ENCODE data around the gene ARMC8. TPM values are rescaled to one million over a fixed set of nuclear protein-coding genes. Genes with fewer than 3 reads are reported as not detected.

ARMC8 gene
- total and polyA plus RNA-seq, 2 of the 8 experiments (the other 6 are each of a cell fraction or from before 2014, with no cell fraction given), result 47.3 to 58.5 TPM

DNA sequence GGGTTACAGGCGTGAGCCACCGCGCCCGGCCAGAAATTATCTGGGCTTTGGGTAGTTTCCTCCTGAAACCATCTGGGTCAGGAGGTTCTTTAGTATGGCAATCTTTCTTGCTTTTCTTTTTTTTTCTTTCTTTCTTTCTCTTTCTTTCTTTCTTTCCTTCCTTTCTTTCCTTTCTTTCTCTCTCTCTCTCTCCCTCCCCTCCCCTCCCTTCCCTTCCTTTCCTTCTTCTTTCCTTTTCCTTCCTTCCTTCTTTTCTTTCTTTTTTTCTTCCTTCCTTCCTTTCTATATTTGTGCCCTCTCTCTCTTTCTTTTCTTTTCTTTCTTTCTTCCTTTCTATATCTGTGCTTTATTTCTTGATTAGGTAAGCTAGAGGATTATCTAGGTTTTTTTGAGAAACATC lies 29.4 kb upstream of the ARMC8 start:
- H3K4me3 ChIP-seq (ENCODE audit: extremely low read depth in 1 of 4, insufficient read depth in 2 of 4, low read depth in 3 of 4, low read length in 4 of 4), result no peak overlapping the region
- no peak overlapping the region for H3K27ac ChIP-seq (ENCODE audit: low read depth, low read length)
- H3K79me1 ChIP-seq (ENCODE audit: low read depth, low read length), result no peaks in the 10 kb centered on the region
- no peak overlapping the region for H3K9ac ChIP-seq (replicated peaks in 1 of 4; ENCODE audit: extremely low read depth in 1 of 4, low read depth in 3 of 4, low read length in 3 of 4)
- ChIA-PET POLR2A (ENCODE audit: partially characterized antibody) (interaction anchor here (1.2 kb wide), 1 partner anchor 16 kb away, joined by 4 read pairs; no protein-coding TSS in a partner anchor), CTCF (ENCODE audit: partially characterized antibody) (interaction anchor here (0.6 to 1.2 kb wide), 3 partner anchors 9 to 113 kb away, joined by 3 to 7 read pairs (median 3); no protein-coding TSS in a partner anchor)
- H3K79me2 ChIP-seq (ENCODE audit: control insufficient read depth in 1 of 2, insufficient read depth in 2 of 2, low read length in 2 of 2), result no peaks in the 10 kb centered on the region
- no peaks in the 10 kb centered on the region; a peak in 1 of 4 replicates for H3K9me3 ChIP-seq (ENCODE audit: insufficient read depth in 2 of 2, low read depth in 1 of 2, low read length in 1 of 2)
- H3K14ac ChIP-seq (ENCODE audit: insufficient read length), result no peak overlapping the region
- TF ChIP-seq RXRA (IDR thresholded peaks at IDR 0.05; ENCODE audit: insufficient read depth, low read depth, low read length) (no peak), SUZ12 (IDR thresholded peaks at IDR 0.05; ENCODE audit: low read length) (no peak), CBX5 (IDR thresholded peaks at IDR 0.05; ENCODE audit: low read depth, low read length) (no peak), RNF2 (IDR thresholded peaks at IDR 0.05; ENCODE audit: borderline replicate concordance, low read depth, low read length, missing control alignments, poor library complexity, severe bottlenecking) (no peak), CREB1 (IDR thresholded peaks at IDR 0.05) (no peak)
- H3K4ac ChIP-seq (replicated peaks; ENCODE audit: insufficient read length, low read depth, low read length), result no peak overlapping the region
- no peak overlapping the region for H3K56ac ChIP-seq (replicated peaks; ENCODE audit: insufficient read length, low read depth, low read length)
- H3K23ac ChIP-seq (ENCODE audit: insufficient read length), result no peak overlapping the region
- no peaks in the 10 kb centered on the region for H3K4me1 ChIP-seq (replicated peaks in 1 of 4; ENCODE audit: control insufficient read depth in 3 of 4, insufficient read depth in 4 of 4, low read length in 3 of 4)
- no peak overlapping the region for H3K18ac ChIP-seq (ENCODE audit: extremely low read depth, low read length)
- peaks cover under 1 to 12% (median 9%) of the 10 kb centered on the region in 4 experiments; a peak in 5 of 8 replicates for H3K36me3 ChIP-seq (ENCODE audit: control insufficient read depth in 2 of 4, insufficient read depth in 4 of 4, low read length in 3 of 4)
- no peak overlapping the region for H2AFZ ChIP-seq (ENCODE audit: low read length)
- DNase-seq (ENCODE audit: low read depth in 1 of 2, low spot score in 2 of 2) (no peak), FAIRE-seq (no peak)
- no peak overlapping the region for H2BK15ac ChIP-seq (ENCODE audit: low read length)
- H4K91ac ChIP-seq (replicated peaks; ENCODE audit: insufficient read length, low read length), result no peak overlapping the region
- no peak overlapping the region for H2BK20ac ChIP-seq (ENCODE audit: low read length)
- no peaks in the 10 kb centered on the region for H3K23me2 ChIP-seq (ENCODE audit: low read depth, low read length)
- no peak overlapping the region for H4K8ac ChIP-seq (ENCODE audit: extremely low read depth, insufficient read depth, low read length)
- no peaks in the 10 kb centered on the region for H4K20me1 ChIP-seq (replicated peaks in 1 of 2; ENCODE audit: control insufficient read depth in 1 of 2, insufficient read depth in 2 of 2, low read length in 2 of 2)
- H4K5ac ChIP-seq (ENCODE audit: insufficient read length, low read depth, low read length), result no peak overlapping the region
- no peak overlapping the region for H2BK120ac ChIP-seq (replicated peaks; ENCODE audit: low read depth, low read length)
- H2BK12ac ChIP-seq (ENCODE audit: low read depth, low read length), result no peak overlapping the region
- no peak overlapping the region for H2BK5ac ChIP-seq (ENCODE audit: low read depth, low read length)
- no peaks in the 10 kb centered on the region for H3K27me3 ChIP-seq (replicated peaks in 1 of 4; ENCODE audit: control insufficient read depth in 3 of 4, extremely low read depth in 1 of 4, insufficient read depth in 3 of 4, low read length in 3 of 4)
- no peak overlapping the region for H2AK5ac ChIP-seq (ENCODE audit: low read depth, low read length)
- H3K4me2 ChIP-seq (ENCODE audit: insufficient read depth in 1 of 2, low read depth in 2 of 2, low read length in 2 of 2), result no peak overlapping the region
- 100% methylated on average over 4 of the region's 4 CpGs; no CpG with 5 or more reads in 1 of the 2 experiments for WGBS, 2 experiments (ENCODE audit: extremely low coverage in 1 of 2, insufficient coverage in 1 of 2, insufficient read length in 1 of 2, insufficient replicate concordance in 2 of 2, low coverage in 1 of 2, low lambda C conversion rate in 2 of 2, missing lambda C conversion rate in 1 of 2)

Measured in H1 (cell line).